Stomach (tissue), 4 donors: ENCODE data around the gene HDAC9.

Experiments used
- EP300 ChIP-seq: sonication (generic); formaldehyde crosslinking; IDR thresholded peaks from one replicate; pipeline ENCODE4 v1.6.1; 2017; ENCODE audit warnings: antibody characterized with exemption
- POLR2A ChIP-seq, 4 donors: fragments of 450-650 bp; IDR thresholded peaks; one replicate each; pipeline ENCODE4 v1.6.1; 2016; ENCODE audit warnings: antibody characterized with exemption in 4 of 4, control low read depth in 2 of 4, mild to moderate bottlenecking in 1 of 4, moderate library complexity in 1 of 4
- POLR2AphosphoS5 ChIP-seq, 3 donors: sonication (generic); formaldehyde crosslinking; IDR thresholded peaks; one replicate each; pipeline ENCODE4 v1.6.1; 2016; ENCODE audit warnings: antibody characterized with exemption in 3 of 3
- TF ChIP-seq, protein P1 (sequence below), 7 experiments: fragments of 450-650 bp in 4 of 7; fragments of 200-600 bp in 3 of 7; sonication (generic) in 3 of 7; IDR thresholded peaks; one replicate each; pipeline ENCODE4 v1.5.1; 2016 to 2019; ENCODE audit warnings: antibody characterized with exemption in 7 of 7, control low read depth in 2 of 7, mild to moderate bottlenecking in 1 of 7

DNA sequence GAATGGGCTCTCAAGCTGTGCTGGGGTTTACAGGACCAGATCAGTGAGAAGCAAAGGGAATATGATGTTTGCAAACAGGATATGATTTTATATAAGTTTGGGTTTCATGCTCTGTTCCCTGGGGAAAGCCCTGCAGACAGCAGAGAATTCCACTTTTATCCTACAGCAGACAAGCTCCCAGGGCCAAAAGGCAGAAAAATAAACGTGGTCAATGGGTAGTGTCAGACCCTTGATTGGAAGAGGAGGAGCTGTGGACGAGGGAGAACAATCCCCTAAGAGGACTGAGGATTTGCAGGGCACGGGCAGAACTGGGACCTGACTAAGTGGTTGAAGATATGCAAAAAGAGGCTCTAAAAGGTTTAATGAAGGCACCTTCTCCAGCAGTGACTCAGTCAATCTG is 275.3 kb downstream of the HDAC9 start:
- no peak for TF ChIP-seq POLR2A (IDR thresholded peaks at IDR 0.05)
- TF ChIP-seq, protein P1, sequence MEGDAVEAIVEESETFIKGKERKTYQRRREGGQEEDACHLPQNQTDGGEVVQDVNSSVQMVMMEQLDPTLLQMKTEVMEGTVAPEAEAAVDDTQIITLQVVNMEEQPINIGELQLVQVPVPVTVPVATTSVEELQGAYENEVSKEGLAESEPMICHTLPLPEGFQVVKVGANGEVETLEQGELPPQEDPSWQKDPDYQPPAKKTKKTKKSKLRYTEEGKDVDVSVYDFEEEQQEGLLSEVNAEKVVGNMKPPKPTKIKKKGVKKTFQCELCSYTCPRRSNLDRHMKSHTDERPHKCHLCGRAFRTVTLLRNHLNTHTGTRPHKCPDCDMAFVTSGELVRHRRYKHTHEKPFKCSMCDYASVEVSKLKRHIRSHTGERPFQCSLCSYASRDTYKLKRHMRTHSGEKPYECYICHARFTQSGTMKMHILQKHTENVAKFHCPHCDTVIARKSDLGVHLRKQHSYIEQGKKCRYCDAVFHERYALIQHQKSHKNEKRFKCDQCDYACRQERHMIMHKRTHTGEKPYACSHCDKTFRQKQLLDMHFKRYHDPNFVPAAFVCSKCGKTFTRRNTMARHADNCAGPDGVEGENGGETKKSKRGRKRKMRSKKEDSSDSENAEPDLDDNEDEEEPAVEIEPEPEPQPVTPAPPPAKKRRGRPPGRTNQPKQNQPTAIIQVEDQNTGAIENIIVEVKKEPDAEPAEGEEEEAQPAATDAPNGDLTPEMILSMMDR (IDR thresholded peaks at IDR 0.05): no peak
- TF ChIP-seq POLR2AphosphoS5 (IDR thresholded peaks at IDR 0.05): no peak
- TF ChIP-seq EP300: no peak
